K562 (cell line): Measurements from ENCODE around the gene KLK5.

Experiments used
- SNAPC5 ChIP-seq: fragments of 250-450 bp; sonication (Bioruptor Pico); IDR thresholded peaks from 2 replicates; pipeline ENCODE4 v1.8.0; 2021; ENCODE audit warnings: moderate library complexity, mild to moderate bottlenecking, inconsistent platforms
- USF2 ChIP-seq: sonication (generic); formaldehyde crosslinking; IDR thresholded peaks from 2 replicates; pipeline ENCODE4 v1.5.0; 2020; ENCODE audit warnings: missing genetic modification reagents
- ZNF589 ChIP-seq: fragments of 200-800 bp; sonication (Bioruptor generic); IDR thresholded peaks from 2 replicates; pipeline ENCODE4 v1.6.1; 2016; ENCODE audit warnings: low read depth, missing genetic modification characterization, missing compliant biosample characterization
- ZNF639 ChIP-seq, 2 experiments: fragments of 200-800 bp in 1 of 2; sonication (Bioruptor generic) in 1 of 2; sonication (generic) in 1 of 2; formaldehyde crosslinking in 1 of 2; IDR thresholded peaks in 1 of 2; conservative IDR thresholded peaks in 1 of 2; 2 replicates each; pipeline versions ENCODE4 v1.5.0 to v1.6.1; 2016 to 2020; ENCODE audit warnings: missing compliant biosample characterization in 1 of 2, missing genetic modification characterization in 1 of 2, missing genetic modification reagents in 1 of 2
- TF ChIP-seq, protein P1 (sequence below), 3 experiments: IDR thresholded peaks in 2 of 3; conservative IDR thresholded peaks in 1 of 3; 2 replicates each; pipeline ENCODE4 v1.5.1; 2011 to 2012; ENCODE audit warnings: low read length in 3 of 3, mild to moderate bottlenecking in 3 of 3, control low read depth in 2 of 3, improper control_type of control experiment in 1 of 3, inconsistent platforms in 1 of 3, low read depth in 1 of 3, mixed read lengths in 1 of 3, moderate library complexity in 1 of 3; ENCODE audit not compliant: insufficient read depth in 2 of 3

DNA sequence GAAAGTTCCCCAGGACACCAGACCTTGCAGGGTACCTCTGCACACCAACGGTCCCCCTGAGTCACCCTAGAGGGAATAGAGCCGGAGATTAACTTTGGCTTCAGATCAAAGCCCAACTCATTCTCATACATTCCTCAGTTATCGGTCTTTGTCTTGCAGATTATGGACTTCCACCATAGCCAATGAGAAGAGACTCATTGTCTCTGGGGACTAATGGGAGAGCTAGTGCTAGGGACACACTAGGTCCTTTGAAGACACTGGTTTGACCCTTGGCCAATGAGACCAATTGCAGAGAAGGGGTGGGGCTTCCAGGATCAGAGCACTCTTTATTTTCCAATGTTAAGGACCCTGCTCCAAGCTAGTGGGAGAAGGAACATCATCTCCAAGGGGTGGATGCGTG, 24.8 kb upstream of the KLK5 start:
- TF ChIP-seq ZNF589 (CRISPR knock-in tag), result no peak
- TF ChIP-seq ZNF639 (CRISPR knock-in tag; conservative IDR thresholded peaks at IDR 0.05 in 1 of 2, IDR thresholded peaks at IDR 0.05 in 1 of 2), result no peak
- TF ChIP-seq, protein P1, sequence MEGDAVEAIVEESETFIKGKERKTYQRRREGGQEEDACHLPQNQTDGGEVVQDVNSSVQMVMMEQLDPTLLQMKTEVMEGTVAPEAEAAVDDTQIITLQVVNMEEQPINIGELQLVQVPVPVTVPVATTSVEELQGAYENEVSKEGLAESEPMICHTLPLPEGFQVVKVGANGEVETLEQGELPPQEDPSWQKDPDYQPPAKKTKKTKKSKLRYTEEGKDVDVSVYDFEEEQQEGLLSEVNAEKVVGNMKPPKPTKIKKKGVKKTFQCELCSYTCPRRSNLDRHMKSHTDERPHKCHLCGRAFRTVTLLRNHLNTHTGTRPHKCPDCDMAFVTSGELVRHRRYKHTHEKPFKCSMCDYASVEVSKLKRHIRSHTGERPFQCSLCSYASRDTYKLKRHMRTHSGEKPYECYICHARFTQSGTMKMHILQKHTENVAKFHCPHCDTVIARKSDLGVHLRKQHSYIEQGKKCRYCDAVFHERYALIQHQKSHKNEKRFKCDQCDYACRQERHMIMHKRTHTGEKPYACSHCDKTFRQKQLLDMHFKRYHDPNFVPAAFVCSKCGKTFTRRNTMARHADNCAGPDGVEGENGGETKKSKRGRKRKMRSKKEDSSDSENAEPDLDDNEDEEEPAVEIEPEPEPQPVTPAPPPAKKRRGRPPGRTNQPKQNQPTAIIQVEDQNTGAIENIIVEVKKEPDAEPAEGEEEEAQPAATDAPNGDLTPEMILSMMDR (IDR thresholded peaks at IDR 0.05 in 2 of 3, conservative IDR thresholded peaks at IDR 0.05 in 1 of 3; ENCODE audit: insufficient read depth in 2 of 3, low read depth in 1 of 3, low read length in 3 of 3), result no peak
- no peak for TF ChIP-seq SNAPC5 (CRISPR knock-in tag)
- no peak for TF ChIP-seq USF2
